Stromal cell of bone marrow (primary cell): ENCODE data around the gene FGF9.
A peak's percentile ranks its signal among the peaks of the same experiment; 100 is the strongest.

Experiments used
- DNase-seq: peaks from one replicate; pipeline ENCODE4 v3.0.0-alpha.2; 2012; ENCODE audit warnings: low read depth

The FGF9 gene

GRCh38 chr13:21674490-21675009 lies 3.7 kb downstream of the FGF9 start:
- DNase-seq: no peak

- no peak for DNase-seq
Measured at GRCh38 chr13:21675095-21675991, 4.5 kb downstream of the FGF9 start.

- no peak for DNase-seq
Measured at GRCh38 chr13:21676611-21677021, 5.7 kb downstream of the FGF9 start.

DNA sequence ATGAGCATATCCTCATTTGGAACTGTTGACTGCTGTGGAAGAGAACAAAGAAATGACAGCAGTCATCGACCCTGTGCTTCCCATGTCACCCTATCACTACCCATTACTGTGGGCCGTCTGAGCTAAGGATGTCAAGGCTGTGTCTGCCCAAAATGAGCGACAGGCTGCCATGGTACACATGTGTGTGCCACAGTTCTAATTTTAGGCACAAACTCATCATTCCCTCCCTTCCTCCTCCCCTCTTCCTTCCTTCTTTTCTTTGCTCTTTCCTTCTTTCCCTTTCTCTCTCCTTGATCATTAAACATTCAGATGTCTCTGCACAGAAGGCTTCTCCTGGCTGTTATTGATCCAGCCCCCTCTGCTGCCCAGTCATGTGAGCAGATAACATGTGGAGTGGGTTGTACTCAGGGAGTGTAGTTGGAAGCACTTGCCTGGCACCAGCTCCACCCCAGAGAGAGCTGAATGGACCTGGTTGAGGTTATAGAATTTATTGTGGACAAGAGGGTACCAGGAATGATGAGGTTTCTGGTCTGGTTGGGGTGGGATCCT lies 6.3 kb downstream of the FGF9 start:
- no peak for DNase-seq

- peak; percentile 49 for DNase-seq
Measured at GRCh38 chr13:21683034-21683733, 12.3 kb downstream of the FGF9 start.

GRCh38 chr13:21684576-21684975 lies 13.7 kb downstream of the FGF9 start:
- no peak for DNase-seq

DNA sequence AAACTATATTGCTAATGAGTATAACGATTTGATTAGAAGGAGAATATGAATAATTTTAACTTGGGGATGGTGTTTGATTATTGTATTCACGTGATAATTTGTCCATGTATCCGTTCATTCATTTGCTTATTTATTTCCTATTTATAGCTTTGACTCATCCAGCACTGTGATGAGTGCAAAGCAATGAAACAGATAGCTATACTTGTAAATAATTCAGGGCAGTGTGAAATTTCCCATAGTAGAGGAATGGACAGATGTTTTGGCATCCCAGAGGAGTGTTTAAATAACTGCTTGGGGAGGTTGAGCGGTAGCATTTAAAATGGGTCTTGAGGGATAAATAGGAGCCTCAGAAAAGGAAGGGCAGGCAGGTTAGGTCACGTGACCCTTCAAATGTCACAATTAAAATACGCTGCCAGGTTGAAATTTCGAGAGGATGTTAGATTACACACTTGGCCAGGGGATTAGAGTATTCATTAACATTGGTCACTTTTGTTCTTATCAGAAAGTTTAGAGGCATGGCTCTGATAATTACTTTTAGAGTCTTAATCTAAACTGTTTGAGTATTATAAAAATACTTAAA lies 14.7 kb downstream of the FGF9 start:
- DNase-seq: no peak

DNA sequence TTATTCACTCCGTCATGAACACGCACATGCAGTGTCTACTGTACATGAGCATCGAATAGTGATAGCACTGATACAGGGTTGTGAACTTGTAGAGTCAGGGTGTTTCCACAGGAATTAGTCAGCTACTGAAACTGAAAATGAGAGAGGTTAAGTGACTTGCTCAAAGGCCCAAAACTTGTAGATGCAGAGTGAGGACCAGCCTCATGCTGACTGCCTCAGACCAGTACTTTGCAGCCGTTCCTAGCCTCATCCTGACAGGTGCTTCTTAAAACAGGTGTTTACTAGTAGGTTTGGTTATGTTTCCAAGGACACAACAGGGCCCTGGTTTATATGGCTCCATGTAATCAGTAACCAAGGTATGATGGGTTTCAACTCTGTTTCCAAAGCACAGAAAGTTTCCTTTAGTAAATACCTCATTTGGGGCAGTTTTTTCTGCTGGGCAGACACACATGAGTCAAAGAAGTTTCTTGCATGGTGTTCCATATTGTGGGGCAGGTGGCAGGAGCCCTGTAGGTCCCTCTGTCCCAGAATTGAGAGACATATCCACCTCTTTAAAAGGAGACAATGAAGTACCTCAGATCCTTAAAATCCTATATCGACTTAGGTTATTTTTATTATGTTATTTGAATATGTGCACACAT lies 16.0 kb downstream of the FGF9 start:
- no peak for DNase-seq

- no peak for DNase-seq
Measured at GRCh38 chr13:21688056-21688455, 17.2 kb downstream of the FGF9 start.

- DNase-seq: no peak
Measured at GRCh38 chr13:21689097-21689496, 18.2 kb downstream of the FGF9 start.

GRCh38 chr13:21690955-21691354 lies 20.1 kb downstream of the FGF9 start:
- no peak for DNase-seq

DNA sequence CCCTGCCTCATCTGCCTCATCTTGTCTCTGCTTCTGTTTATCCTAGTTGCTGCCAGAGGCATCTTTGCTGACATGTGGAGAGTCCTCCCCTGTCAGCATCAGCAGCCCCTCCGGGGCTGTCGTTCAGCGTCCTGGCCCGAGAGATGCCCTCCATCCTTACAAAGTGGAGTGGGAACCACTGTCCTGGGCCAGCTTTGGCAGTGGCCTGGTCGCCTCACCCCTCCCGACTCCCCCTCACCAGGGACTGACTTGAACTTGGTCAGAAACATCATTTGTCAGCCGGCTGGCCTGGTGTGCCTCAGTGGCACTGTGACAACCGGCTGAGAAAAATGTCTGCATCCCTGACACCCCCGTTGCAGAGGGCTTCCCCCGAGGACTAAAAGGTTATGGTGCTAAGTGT lies 20.6 kb downstream of the FGF9 start:
- DNase-seq: no peak

DNA sequence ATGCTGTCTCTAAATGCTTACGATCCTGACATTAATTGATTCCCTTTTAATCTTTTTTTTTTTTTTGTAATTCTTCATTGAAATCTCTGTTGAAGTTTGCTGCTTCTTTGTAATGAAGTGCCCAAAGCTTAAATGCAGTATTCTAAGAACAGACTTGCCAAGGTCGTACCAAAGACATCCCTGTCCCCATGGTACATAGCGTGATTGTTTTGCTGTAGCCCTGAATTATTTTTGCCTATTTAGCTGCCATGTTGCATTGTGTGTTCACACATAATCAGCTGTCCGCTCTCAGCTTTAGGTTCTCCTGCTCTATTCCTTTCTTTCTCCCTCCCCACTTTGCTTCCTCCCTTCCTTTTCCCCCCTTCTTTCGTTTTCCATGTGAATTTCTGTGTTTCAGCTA lies 21.1 kb downstream of the FGF9 start:
- no peak for DNase-seq

DNA sequence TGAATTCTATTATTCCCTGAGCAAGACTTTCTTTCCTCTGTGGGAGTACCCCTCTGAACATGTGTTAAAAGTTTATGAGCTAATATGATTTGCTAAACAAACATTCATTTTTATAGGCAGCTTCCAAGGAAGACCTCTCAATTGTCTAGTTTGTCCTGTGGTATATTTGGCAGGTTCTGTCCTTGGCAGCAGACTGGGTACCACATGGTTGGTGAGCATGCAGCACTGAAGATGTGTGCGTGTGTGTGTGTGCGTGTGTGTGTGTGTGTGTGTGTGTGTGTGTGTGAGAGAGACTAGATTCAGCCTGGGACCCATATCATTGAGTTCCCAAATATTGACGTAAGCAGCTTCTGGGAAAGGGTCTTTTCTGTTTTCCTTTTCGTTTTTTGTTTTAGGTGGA lies 24.0 kb downstream of the FGF9 start:
- DNase-seq: no peak

GRCh38 chr13:21695546-21695945 lies 24.7 kb downstream of the FGF9 start:
- DNase-seq: no peak

DNA sequence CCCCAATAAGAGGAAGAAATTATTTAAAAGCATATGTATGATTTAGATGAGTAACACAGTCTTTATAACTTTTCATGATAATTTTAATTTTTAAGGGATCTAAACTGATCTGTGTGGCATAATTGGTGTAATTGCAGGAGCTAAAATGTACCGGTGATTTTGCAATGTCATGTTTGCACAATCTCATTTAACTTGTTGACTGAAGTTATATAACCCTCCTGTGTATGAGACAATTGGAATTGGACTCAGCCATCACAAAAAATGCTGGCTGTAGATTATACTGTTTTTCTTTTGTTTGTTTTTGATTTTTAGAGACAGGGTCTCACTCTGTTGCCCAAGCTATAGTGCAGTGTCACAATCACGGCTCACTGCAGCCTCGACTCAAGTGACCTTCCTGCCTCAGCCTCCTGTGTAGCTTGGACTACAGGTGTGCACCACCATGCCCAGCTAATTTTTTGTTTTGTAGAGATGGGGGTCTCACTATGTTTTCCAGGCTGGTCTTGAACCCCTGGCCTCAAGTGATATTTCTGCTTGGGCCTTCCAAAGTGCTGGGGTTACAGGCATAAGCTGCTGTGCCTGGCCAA lies 26.1 kb downstream of the FGF9 start:
- no peak for DNase-seq

GRCh38 chr13:21698817-21699679 lies 28.2 kb downstream of the FGF9 start:
- DNase-seq: no peak

GRCh38 chr13:21701460-21701859 lies 30.6 kb downstream of the FGF9 start:
- DNase-seq: no peak

GRCh38 chr13:21703846-21704245 lies 33.0 kb downstream of the FGF9 start:
- no peak for DNase-seq

DNA sequence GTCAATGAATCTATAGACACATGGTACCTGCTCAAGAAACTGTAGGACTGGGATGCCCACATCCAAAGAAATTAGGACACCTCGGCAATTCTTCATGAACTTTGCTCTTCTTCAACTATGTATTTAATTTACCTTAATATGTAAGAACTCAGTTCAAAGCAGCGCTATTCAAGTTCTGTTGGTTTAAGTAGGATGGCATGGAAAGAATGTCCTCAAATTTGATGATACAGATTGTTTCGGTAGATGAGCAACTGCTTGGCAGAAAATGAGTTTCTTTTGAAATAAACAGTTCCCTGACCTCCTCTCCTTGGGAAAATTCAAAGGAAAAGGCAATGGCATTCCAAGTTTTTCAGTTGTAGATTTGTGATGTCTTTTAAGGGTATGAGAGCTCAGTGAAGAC lies 36.7 kb downstream of the FGF9 start:
- DNase-seq: no peak

DNA sequence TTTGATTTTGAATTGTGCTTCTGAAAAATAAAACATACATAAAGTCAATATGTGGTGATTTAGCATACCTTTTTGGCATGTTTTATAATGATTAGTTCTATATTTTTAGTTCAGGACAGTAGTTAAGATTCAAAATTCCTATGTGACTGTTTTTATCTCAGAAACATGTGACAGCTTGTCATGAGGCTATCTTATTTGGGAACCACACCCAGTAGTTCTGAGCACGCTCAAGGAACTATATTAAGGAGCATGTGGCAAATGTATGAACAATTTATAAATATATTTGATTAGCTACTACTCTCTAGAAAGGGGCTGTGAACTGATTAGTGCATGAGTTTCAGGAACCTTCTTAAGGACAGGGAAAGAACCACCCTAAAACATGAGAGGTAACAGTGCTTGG lies 38.8 kb downstream of the FGF9 start:
- no peak for DNase-seq
